HG03045 (cell line): Measurements from ENCODE around the gene GIMAP8.
"Not testable (repeated sequence)": the region's sequence is repeated elsewhere in the genome, so short reads cannot be mapped to it uniquely, and the experiment has no call there.

ENCODE experiments used
- ATAC-seq: cut with Tn5 transposase; IDR thresholded peaks from one replicate; pipeline ENCODE4 v1.9.1; 2021; ENCODE audit warnings: mild to moderate bottlenecking, moderate library complexity; ENCODE audit not compliant: unreplicated experiment

GIMAP8 gene

GRCh38 chr7:150507947-150508602 lies 57.6 kb downstream of the GIMAP8 start:
- ATAC-seq: no peak

DNA sequence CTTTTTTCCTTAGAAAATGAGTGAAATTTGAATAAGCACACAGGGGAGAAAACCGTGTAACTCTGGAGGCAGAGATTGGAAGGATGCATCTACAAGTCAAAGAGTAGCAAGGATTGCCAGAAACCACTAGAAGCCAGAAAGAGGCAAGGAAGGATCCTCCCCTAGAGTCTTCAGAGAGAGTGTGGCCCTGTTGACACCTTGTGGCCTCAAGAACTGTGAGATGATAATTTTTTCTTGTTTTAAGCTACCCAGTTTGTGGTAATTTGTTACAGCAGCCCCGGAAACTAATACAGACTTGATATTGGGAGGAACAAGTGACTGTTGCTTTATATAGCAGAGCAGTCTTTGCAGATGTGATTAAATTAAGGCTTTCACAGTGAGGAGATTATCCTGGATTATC lies 60.6 kb downstream of the GIMAP8 start:
- no peak for ATAC-seq

GRCh38 chr7:150513758-150514157 lies 63.3 kb downstream of the GIMAP8 start:
- no peak for ATAC-seq

GRCh38 chr7:150514748-150515222 lies 64.4 kb downstream of the GIMAP8 start, which contains the start of gene GIMAP7:
Gene GIMAP7, plus strand, starts transcription at chr7:150514872. Its CDS starts 5,103 bp downstream, at chr7:150519975.
- no peak for ATAC-seq

GRCh38 chr7:150515248-150516147 lies 65.1 kb downstream of the GIMAP8 start:
- no peak for ATAC-seq

GRCh38 chr7:150516956-150517745 lies 66.7 kb downstream of the GIMAP8 start:
- ATAC-seq: no peak

- no peak for ATAC-seq
Measured at GRCh38 chr7:150519310-150519709, 68.9 kb downstream of the GIMAP8 start.

DNA sequence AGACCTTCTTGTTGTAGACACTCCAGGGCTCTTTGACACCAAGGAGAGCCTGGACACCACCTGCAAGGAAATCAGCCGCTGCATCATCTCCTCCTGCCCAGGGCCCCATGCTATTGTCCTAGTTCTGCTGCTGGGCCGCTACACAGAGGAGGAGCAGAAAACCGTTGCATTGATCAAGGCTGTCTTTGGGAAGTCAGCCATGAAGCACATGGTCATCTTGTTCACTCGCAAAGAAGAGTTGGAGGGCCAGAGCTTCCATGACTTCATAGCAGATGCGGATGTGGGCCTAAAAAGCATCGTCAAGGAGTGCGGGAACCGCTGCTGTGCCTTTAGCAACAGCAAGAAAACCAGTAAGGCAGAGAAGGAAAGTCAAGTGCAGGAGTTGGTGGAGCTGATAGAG lies 69.7 kb downstream of the GIMAP8 start:
- ATAC-seq: no peak

GRCh38 chr7:150522931-150523330 lies 72.5 kb downstream of the GIMAP8 start:
- not testable (repeated sequence) for ATAC-seq

DNA sequence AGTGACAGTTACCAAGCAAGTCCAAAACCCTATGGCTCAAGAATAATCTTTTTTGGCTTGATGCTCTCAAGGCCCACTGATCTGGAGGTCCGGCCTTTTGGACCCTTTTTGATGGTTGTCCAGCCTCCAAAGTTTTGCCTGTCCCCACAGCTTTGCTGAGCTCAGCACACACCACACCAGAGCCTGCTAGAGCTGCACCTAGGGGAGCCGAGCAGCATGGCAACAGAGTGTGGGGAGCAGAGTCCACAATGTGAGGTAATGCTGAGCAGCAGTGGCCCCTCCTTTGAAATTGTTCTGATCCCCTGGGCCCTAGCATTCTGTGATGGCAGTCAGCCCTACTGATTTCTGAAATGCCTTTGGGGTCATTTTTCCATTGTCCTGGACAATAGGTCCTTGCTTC lies 73.6 kb downstream of the GIMAP8 start:
- ATAC-seq: no peak
